SHP77 (cell line): ENCODE results near the gene TXNRD2.

Experiments used
- DNase-seq, 2 experiments: peaks; one replicate each; lab custom pipeline; 2025; lab: John Stamatoyannopoulos, UW

The TXNRD2 gene

GRCh38 chr22:19904935-19905334 is 36.7 kb downstream of the TXNRD2 start:
- no peak for DNase-seq

GRCh38 chr22:19904174-19904856 is 37.3 kb downstream of the TXNRD2 start:
- no peak for DNase-seq

GRCh38 chr22:19903513-19903912 is 38.1 kb downstream of the TXNRD2 start:
- no peak for DNase-seq

DNA sequence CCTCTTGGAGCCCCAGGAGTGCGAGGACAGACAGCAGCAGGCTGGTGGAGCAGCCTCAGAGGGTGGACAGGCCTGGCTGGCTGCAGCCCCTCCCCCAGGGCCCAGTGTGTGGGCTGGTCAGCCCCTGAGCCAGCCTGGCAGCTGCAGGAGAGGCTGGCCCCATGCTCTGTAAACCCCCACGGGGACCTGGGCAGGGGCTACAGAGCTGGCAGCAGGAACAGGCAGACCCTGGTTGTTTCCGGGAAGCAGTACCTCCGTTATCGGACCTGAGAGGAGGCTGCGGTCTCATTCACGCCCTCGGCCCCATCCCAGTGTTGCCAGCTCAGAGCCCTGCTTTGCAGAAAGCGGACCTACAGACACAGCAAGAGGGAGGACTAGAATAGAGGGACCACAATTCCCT is 38.6 kb downstream of the TXNRD2 start:
- DNase-seq = no peak

- peak; percentile 31 to 41 for DNase-seq
These were observed 39.3 kb downstream of the TXNRD2 start for GRCh38 chr22:19902245-19902715.

DNA sequence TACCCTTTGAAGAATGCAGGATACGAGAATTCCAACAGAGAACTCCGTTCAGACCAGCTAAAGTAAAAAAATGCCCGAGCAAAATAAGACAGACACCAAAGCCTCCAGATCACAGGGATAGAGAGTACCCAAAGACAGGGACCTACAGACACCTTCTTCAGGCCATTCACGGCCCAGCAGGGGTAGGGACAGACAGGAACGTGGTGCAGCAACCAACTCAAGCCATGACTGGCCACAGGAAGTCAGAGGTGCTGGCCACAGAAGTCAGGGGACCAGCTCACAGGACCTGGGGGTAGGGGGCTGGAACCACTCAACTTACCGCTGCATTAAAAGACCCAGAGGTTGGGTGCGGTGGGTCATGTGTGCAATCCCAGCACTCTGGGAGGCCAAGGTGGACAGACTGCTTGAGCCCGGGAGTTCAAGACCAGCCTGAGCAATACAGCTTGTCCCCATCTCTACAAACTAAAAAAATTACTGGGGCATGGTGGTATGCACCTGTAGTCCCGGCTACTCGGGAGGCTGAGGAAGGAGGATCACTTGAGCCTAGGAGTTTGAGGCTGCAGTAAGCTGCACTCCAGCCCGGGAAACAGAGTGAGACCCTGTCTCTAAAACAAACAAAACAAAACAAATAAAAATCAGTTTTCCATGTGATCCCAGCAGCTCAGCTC is 39.9 kb downstream of the TXNRD2 start:
- DNase-seq = no peak

DNA sequence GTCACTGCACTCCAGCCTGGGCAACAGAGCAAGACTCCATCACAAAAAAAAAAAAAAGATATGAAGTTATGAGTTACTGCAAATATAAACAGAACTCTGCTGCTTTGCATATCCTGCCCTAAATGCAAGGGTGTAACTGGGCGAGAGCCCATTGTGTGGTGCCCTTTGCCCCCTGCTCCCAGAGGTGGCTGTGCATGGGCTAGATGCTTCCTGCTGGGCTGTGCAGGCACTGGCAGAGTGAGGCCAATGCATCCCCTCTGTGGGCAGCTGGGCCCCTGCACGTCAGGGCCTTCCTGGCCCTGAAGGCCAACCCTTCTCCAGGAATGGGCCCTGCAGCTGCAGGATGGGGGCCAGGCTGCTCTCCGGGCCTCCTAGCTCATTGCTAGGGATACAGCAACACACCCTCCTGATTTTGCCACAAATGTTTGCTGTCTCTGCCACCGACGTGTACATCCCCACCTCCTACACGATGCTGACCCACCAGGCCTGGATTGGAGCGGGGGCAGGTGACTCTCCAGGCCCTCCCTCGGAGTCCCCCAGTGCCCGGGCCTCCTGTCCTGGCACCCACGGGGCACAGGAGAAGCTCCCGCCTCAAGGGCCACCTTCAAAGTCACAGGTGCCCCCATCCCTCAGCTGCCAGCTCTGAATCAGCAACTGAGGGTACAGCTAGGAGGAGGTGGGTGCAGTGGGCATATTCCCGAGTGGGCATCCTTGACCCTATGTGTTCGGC is 40.7 kb downstream of the TXNRD2 start:
- DNase-seq = no peak

DNA sequence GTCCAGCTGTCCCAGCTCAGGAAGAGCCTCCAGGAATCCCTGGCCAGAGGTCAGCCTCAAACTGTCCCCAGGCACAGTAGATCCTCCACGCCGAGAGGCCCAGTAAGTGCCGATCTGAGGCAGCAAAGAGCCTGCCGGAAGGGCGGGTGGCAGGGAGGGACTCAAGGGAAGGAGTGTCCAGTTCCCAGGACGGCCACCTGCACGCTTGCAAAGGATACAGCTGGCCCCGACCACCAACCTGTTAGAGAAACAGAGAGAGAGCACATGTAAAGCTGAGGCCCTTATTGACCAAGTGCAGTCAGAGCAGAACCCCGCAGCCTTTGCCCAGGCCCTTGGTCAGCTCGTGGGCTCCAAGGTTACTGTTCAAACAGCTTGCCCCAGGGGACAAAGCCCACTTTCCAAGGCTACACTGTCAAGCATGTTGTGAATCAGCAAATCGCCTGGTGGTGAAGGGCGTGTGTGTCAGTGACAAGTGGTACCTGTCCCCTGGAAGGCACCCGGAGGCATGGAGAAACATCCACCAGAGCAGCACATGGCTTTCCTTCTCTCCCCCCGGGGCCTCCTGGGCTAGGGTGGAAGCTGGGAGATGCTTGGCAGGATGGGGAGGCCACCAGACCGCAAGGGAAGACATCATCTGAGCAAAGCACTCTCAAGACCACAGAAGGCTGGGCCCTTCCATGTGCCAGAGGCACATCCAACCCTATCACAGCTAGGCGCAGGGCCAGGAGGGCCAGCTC is 42.6 kb downstream of the TXNRD2 start:
- no peak for DNase-seq

GRCh38 chr22:19898145-19898544 is 43.5 kb downstream of the TXNRD2 start:
- no peak for DNase-seq

DNA sequence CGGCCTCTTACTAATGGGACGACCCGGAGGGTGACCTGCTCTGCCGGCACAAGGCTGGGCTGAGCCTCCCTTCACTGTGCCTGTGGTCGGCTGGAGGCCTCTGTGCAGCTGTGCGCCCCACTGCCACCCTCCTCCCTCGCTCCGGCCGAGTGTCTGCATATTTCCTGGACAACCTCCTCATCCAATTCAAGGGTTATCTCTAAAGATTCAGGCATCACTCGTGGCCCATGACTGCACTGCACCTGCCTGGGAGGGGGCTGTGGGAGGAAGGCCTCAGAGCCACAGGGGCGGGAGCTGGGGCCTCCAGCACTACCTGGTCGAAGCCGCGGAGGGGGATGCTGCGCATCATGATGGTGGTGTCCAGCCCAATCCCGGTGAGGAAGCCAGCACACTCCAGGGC is 43.9 kb downstream of the TXNRD2 start:
- DNase-seq = no peak

DNA sequence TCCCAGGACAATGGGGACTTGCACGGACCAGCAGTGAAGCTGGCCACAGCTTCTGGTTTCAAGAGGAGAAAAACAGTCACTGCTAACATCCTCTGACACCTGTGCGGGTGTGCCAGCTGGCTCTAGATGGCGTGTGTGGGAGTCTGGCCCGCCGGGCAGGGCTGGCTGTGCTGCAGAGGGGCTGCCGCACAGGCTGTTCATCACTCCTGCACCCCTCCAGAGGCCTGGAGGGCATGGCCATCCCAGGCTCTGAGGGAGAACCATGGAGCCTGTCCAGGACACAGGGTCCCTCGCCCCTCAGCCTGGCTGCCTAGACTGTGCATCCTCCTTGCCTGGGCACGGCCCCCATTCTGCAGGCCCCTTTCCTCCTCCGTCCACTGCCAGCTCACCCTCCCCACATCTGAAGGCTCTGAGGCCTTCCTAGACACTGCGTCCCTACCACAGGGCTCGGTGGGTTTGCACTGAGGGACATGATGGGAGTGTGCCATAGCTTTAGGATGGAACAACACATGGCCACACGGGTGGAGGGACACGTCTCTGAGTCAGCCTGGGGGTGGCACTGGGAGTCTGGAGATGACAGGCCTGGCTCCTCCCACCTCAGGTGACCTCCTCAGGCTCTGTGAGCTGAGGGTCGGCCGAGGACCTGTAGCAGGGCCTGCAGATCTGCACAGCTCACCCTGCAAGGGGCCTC is 44.8 kb downstream of the TXNRD2 start:
- peak; percentile 38 to 40 for DNase-seq

DNA sequence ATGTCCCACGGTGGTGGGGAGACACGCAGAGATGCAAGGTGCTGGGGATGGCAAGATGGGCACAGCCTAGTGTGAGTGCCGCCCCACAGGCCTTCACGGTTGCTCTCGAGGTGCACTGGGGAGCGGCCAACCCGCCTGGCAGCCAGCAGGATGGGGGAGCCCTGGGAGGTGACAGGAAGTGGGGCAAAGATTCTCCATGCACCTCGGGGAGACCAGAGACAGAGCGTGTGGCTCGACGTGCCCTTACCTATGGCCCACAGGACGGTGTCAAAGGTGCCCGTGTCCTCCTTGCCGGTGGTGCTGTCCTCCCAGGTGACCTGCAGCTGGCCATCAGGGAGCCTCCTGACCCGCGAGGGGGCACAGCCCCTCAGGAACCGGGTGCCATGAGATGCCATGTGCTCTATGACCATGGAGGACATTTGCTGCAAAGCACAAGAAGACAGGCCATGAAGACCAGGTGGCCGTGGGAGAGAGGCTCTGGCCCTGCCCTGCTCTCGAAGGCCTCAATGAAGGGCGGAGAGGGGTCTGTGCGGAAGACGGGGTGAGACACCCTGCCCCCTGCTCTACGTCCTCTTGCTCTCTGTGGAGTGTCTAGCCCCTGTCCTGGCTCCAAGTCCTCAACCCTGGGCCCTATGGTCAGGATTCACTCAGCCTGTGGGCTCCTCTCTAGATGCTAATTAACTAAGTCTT is 46.3 kb downstream of the TXNRD2 start:
- no peak for DNase-seq

GRCh38 chr22:19893363-19893762 is 48.3 kb downstream of the TXNRD2 start:
- no peak for DNase-seq

DNA sequence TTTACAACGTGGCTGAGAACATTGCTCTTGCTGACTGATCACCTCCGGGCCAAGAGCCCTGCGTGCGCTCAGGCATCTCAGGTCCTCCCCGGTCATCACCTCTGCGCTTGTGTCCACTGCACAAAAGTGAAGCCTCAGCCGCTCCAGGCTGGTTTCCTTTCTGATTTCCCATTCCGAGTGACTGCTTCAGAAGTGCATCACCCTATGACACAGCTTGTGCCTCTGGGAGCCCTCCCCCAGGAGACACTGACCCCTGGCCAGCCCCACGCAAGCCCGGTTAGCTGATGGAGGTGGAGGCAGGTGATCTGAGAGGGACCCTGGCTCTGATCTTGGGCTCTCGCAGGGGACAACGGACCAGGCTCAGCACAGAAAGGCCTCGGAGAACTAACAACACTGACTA is 48.7 kb downstream of the TXNRD2 start:
- DNase-seq = no peak

GRCh38 chr22:19892257-19892879 is 49.2 kb downstream of the TXNRD2 start:
- peak; percentile 52 to 62 for DNase-seq

- DNase-seq = peak; percentile 69 to 84
These were observed 50.0 kb downstream of the TXNRD2 start for GRCh38 chr22:19891317-19892256.

- DNase-seq = peak in 1 of 2 experiments; percentile 54
These were observed 50.9 kb downstream of the TXNRD2 start for GRCh38 chr22:19890502-19891316.

DNA sequence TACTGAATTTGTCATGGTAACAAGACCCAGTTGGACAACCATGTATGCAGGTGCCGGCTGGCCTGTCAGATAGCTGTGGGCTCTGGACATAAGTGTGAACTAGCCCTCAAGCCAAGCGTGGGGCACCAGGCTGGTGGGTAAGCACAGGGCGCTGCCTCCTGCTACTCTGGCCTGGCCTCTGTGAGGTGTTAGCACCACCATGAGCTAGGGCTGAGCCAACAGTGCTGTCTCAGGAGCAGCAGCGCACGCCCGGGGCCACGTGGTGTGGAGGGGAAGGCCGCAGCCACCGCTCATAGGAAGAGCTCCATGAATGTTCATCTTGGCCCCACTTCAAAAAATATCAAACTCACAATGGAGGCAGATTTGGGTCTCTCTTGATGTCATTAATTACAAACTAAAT is 51.7 kb downstream of the TXNRD2 start:
- peak in 1 of 2 experiments; percentile 14 for DNase-seq
